HepG2 (cell line): ENCODE data around the gene HYOU1. TPM values are rescaled to one million over a fixed set of nuclear protein-coding genes. Genes with fewer than 3 reads are reported as not detected.

Experiments used
- EEA1 ChIP-seq: sonication (generic); formaldehyde crosslinking; IDR thresholded peaks from 2 replicates; pipeline ENCODE4 v1.5.1; 2020; ENCODE audit warnings: mild to moderate bottlenecking, missing genetic modification reagents, borderline replicate concordance
- SALL2 ChIP-seq: sonication (generic); formaldehyde crosslinking; IDR thresholded peaks from 2 replicates; pipeline ENCODE4 v1.8.1; 2023; ENCODE audit warnings: mild to moderate bottlenecking, missing genetic modification reagents, inconsistent platforms
- SOX13 ChIP-seq, 3 experiments: fragments of 450-650 bp in 1 of 3; sonication (generic) in 1 of 3; formaldehyde crosslinking in 1 of 3; IDR thresholded peaks in 2 of 3; conservative IDR thresholded peaks in 1 of 3; 2 replicates each; pipeline versions ENCODE4 v1.5.0 to v1.6.1; 2016 to 2020; ENCODE audit warnings: antibody characterized with exemption in 1 of 3, mild to moderate bottlenecking in 1 of 3, missing compliant biosample characterization in 1 of 3, missing genetic modification reagents in 1 of 3, moderate library complexity in 1 of 3
- TBX2 ChIP-seq: sonication (generic); formaldehyde crosslinking; IDR thresholded peaks from 2 replicates; pipeline ENCODE4 v1.5.0; 2020; ENCODE audit warnings: missing genetic modification reagents, mild to moderate bottlenecking, borderline replicate concordance
- ZFP91 ChIP-seq: sonication (generic); formaldehyde crosslinking; IDR thresholded peaks from 2 replicates; pipeline ENCODE4 v1.9.0; 2022; ENCODE audit warnings: missing genetic modification reagents, mild to moderate bottlenecking, borderline replicate concordance
- ZNF280B ChIP-seq: sonication (generic); formaldehyde crosslinking; IDR thresholded peaks from 2 replicates; pipeline ENCODE4 v1.5.0; 2020; ENCODE audit warnings: missing genetic modification reagents, mild to moderate bottlenecking, borderline replicate concordance
- ZNF546 ChIP-seq: sonication (generic); formaldehyde crosslinking; conservative IDR thresholded peaks from 2 replicates; pipeline ENCODE4 v1.8.1; 2023; ENCODE audit warnings: mild to moderate bottlenecking, missing genetic modification reagents
- ZNF574 ChIP-seq: sonication (generic); formaldehyde crosslinking; IDR thresholded peaks from 2 replicates; pipeline ENCODE4 v1.4.0; 2020; ENCODE audit warnings: missing genetic modification reagents
- ZNF672 ChIP-seq: sonication (generic); formaldehyde crosslinking; IDR thresholded peaks from 2 replicates; pipeline ENCODE4 v1.8.1; 2022; ENCODE audit warnings: missing genetic modification reagents
- ZSCAN29 ChIP-seq: sonication (generic); formaldehyde crosslinking; conservative IDR thresholded peaks from 2 replicates; pipeline ENCODE4 v1.4.0; 2020; ENCODE audit warnings: mild to moderate bottlenecking, missing genetic modification reagents
- polyA plus RNA-seq, 8 experiments: library from polyadenylated mRNA; depleted of rRNA in 3 of 8; stranded (reverse) in 7 of 8; unstranded in 1 of 8; fragments of >200 nt; fragmentation: Illumina TruSeq in 4 of 8; extraction: Trizol in 4 of 8; gene quantifications; 2 replicates each; pipeline versions ENCODE4 v1.2.1 to v1.2.3, GENCODE V29; 2011 to 2016; ENCODE audit warnings: low read depth in 4 of 8, missing spikeins in 1 of 8, mixed read lengths in 1 of 8; ENCODE audit not compliant: insufficient read depth in 1 of 8
- total RNA-seq, 5 experiments: library from RNA; depleted of rRNA; stranded (reverse); fragments of >200 nt; fragmentation: Illumina TruSeq; extraction: Trizol; gene quantifications; 2 replicates each; pipeline ENCODE4 v1.2.3, GENCODE V29; 2016; ENCODE audit warnings: low read depth in 1 of 5

Gene HYOU1
- total and polyA plus RNA-seq, 2 of the 13 experiments (the other 11 are each of a cell fraction or from before 2014, with no cell fraction given): 127 to 155 TPM

GRCh38 chr11:119028346-119029068, 28.5 kb downstream of the HYOU1 start (continued):
- TF ChIP-seq SALL2 (CRISPR knock-in tag) (no peak), TBX2 (CRISPR knock-in tag) (0 out of 2 replicates have a peak, but pooled peaks have one; percentile 17), ZFP91 (0 out of 2 replicates have a peak, but pooled peaks have one; percentile 21), SOX13 (IDR thresholded peaks at IDR 0.05) (no peak), SOX13 (CRISPR knock-in tag; conservative IDR thresholded peaks at IDR 0.05 in 1 of 2, IDR thresholded peaks at IDR 0.05 in 1 of 2) (no peak), ZSCAN29 (0 out of 2 replicates have a peak, but pooled peaks have one; percentile 3), ZNF574 (CRISPR knock-in tag) (peak; percentile 4; the same call in 1 of the 2 replicates), EEA1 (CRISPR knock-in tag) (0 out of 2 replicates have a peak, but pooled peaks have one; percentile 5), ZNF280B (CRISPR knock-in tag) (0 out of 2 replicates have a peak, but pooled peaks have one; percentile 7), ZNF672 (no peak), ZNF546 (0 out of 2 replicates have a peak, but pooled peaks have one; percentile 12)
